ENCODE measurements around the gene NRG3.

The NRG3 gene

DNA sequence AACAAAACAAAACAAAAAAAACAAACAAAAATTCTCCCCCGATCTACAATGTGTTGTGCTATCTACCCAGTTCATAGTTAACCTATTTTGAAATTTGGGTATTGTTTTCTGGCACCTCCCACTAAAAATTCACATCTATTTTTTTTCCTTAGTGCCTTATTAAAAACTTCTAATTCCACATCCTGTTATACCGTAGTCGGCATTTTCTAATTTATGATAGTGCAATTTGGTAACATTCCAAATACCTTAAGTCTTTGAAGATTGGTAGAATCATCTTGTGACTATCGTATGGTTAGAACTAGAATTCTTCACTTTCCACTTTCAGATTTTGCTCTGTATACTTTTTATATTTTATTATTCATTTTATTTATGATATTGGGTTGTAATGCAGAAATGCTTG, 4.5 kb upstream of the NRG3 start:
- no peaks in the 10 kb centered on the region for H3K9me3 Mint-ChIP-seq
- H3K4me3 Mint-ChIP-seq, result no peak overlapping the region
- H3K27ac Mint-ChIP-seq, result no peak overlapping the region
- TF ChIP-seq, protein P1, sequence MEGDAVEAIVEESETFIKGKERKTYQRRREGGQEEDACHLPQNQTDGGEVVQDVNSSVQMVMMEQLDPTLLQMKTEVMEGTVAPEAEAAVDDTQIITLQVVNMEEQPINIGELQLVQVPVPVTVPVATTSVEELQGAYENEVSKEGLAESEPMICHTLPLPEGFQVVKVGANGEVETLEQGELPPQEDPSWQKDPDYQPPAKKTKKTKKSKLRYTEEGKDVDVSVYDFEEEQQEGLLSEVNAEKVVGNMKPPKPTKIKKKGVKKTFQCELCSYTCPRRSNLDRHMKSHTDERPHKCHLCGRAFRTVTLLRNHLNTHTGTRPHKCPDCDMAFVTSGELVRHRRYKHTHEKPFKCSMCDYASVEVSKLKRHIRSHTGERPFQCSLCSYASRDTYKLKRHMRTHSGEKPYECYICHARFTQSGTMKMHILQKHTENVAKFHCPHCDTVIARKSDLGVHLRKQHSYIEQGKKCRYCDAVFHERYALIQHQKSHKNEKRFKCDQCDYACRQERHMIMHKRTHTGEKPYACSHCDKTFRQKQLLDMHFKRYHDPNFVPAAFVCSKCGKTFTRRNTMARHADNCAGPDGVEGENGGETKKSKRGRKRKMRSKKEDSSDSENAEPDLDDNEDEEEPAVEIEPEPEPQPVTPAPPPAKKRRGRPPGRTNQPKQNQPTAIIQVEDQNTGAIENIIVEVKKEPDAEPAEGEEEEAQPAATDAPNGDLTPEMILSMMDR (IDR thresholded peaks at IDR 0.05; ENCODE audit: unreplicated experiment in 3 of 3), result no peak
- H3K36me3 Mint-ChIP-seq (ENCODE audit: low read depth), result no peaks in the 10 kb centered on the region
- H3K27me3 Mint-ChIP-seq (ENCODE audit: low read depth), result peaks cover 35% of the 10 kb centered on the region
- H3K4me1 Mint-ChIP-seq, result peaks cover 8% of the 10 kb centered on the region

DNA sequence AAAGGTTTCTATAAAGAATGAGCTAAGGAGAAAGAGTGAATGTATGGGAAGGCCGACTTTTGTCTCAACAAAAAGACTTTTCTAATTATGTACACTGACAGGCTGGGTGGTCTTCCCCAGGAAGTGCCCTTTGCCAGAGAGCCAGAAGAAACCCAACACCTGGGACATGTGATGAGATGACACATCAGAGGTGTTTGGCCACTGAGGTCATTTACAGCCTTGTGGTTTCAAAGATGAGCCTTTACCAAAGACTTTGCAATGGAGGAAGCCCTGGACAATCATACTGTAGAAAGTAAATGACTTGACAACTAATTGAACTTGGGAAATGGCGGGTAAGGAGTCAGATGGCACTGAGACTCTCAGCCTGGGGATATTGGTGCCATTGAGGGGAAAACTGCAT, 3.4 kb upstream of the NRG3 start:
- peak overlapping the region; percentile 2 to 26 (median 17) for H3K4me3 Mint-ChIP-seq
- H3K9me3 Mint-ChIP-seq, result no peaks in the 10 kb centered on the region
- H3K36me3 Mint-ChIP-seq (ENCODE audit: low read depth), result no peaks in the 10 kb centered on the region
- TF ChIP-seq, protein P1 (IDR thresholded peaks at IDR 0.05; ENCODE audit: unreplicated experiment in 3 of 3), result no peak
- H3K4me1 Mint-ChIP-seq, result peaks cover 16% of the 10 kb centered on the region
- H3K27ac Mint-ChIP-seq, result peak overlapping the region in 1 of 3 experiments; percentile 46
- H3K27me3 Mint-ChIP-seq (ENCODE audit: low read depth), result peaks cover 46% of the 10 kb centered on the region

DNA sequence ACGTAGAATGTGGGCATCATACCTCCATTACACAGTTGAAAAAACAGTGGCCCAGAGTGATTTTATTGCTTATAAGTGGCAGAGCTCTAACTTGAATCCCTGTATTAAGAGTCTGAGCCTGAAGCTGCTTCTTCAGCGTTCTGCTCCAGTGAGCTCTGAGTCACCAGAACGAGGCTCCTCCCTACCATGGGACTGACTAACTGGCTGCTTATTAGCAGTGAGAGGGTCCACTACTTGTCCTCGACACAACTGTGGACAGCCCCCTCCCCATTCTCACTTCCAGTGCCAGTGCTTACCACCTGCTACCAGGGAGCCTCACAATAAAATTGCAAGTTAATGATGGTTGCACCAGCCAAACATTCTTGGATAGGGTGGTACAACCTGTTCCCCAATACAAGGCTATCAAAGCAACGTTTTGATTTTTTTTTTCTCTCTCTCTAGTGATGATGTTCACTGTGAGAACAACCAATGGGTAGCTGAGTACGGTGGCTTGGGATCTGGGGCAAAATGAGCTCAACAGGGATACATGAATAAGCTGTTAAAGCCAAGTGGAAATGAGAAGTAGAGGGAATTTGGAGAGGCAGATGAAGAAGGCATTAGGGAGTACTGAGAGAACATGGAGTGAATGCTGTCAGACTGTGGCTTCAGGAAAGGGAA, 2.7 kb upstream of the NRG3 start:
- Mint-ChIP-seq H3K27me3 (ENCODE audit: low read depth) (peaks cover 54% of the 10 kb centered on the region), H3K4me3 (peak overlapping the region; percentile 42 to 71 (median 55)), H3K4me1 (peaks cover 10% of the 10 kb centered on the region), H3K27ac (peak overlapping the region in 2 of 3 experiments; percentile 1 to 46), H3K36me3 (ENCODE audit: low read depth) (no peaks in the 10 kb centered on the region), H3K9me3 (no peaks in the 10 kb centered on the region)
- TF ChIP-seq, protein P1 (IDR thresholded peaks at IDR 0.05; ENCODE audit: unreplicated experiment in 3 of 3), result no peak

DNA sequence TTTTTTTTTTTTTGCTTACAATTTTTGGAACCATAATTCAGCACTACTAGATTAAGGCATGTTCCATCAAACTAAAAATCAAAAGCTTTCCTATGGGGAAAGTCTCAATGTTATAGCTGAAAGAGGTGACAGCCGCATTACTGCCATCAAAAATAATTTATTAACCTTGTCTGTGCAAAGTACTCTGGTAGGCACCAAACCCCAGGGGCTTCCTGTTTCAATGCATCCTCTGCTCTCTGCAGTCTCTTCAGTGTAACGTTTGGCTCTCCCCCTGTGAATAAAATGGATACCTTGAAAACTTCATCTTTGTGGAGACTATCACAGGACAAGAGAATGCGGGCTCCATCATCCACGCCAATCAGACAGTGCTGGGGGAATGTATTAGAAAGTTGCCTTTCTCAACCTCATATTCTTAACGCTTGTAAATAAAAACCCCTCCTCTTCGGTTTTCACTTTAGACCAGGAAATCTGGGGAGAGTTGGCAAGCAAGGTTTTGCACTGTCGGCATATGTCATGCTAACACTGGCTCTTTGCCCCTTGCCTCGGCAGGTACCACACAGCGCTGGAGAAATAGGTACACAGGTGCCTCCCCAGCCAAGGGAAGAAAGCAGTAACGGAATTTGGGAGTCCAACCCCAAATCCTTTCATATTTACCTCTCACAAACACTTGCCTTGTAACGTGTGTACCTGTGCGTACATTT, 1.6 kb upstream of the NRG3 start:
- no peaks in the 10 kb centered on the region for H3K9me3 Mint-ChIP-seq
- TF ChIP-seq, protein P1 (IDR thresholded peaks at IDR 0.05; ENCODE audit: unreplicated experiment in 3 of 3), result no peak
- peak overlapping the region; percentile 55 to 83 (median 79) for H3K4me3 Mint-ChIP-seq
- H3K27ac Mint-ChIP-seq, result peak overlapping the region in 1 of 3 experiments; percentile 62
- H3K36me3 Mint-ChIP-seq (ENCODE audit: low read depth), result no peaks in the 10 kb centered on the region
- peaks cover 64% of the 10 kb centered on the region for H3K27me3 Mint-ChIP-seq (ENCODE audit: low read depth)
- peaks cover 10% of the 10 kb centered on the region for H3K4me1 Mint-ChIP-seq

DNA sequence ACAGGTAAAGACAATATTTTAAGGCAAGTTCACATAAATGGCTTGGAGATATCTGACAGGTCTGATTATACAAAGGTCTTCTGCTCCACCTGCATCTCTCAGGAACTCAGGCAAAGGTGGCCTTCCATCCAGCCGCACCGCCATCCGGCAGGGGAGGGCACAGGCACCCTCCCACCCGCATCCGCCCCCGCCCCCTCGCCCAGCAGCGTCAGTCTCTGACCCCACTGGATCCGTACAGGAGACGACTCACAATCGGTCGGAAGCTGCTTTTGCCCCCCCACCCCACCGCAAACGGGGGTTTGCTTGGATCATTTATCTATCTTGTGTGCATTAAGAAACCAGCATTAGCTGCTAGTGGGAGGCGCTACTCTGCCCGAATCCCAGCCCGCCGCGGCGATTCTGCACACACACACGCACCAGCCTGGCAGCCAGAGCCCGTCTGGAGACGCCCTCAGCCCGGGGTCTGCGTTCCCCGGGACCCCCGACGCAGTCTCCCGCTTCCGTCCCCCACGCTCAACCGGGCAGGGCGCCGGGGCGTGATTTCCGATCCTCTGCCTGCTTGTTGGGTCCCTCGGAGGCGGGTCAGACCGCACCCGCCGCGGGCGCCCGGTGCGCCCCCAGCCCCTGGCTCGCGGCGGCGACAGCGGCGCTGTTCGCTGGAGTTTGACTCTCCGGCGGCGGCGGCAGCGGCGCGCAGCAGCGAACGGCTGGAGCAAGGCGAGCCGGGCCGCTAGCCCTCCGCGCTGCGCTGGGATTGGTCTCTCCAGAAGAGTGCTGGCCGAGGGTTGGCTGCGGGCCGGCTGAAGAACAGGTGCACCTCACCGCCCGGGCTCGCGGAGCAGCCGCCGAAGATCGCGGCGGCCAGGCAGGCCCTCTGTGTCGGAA, 820 bp upstream of the NRG3 start:
- H3K36me3 Mint-ChIP-seq (ENCODE audit: low read depth), result no peaks in the 10 kb centered on the region
- H3K4me3 Mint-ChIP-seq, result peak overlapping the region; percentile 55 to 83 (median 79)
- H3K9me3 Mint-ChIP-seq, result no peaks in the 10 kb centered on the region
- H3K4me1 Mint-ChIP-seq, result peaks cover 10% of the 10 kb centered on the region
- no peak overlapping the region for H3K27ac Mint-ChIP-seq
- H3K27me3 Mint-ChIP-seq (ENCODE audit: low read depth), result peaks cover 72% of the 10 kb centered on the region
- TF ChIP-seq, protein P1 (IDR thresholded peaks at IDR 0.05; ENCODE audit: unreplicated experiment in 3 of 3), result no peak
